Heart right ventricle (tissue), 16 donors: ENCODE data around the gene CPT1C. TPM values are rescaled to one million over a fixed set of nuclear protein-coding genes. Genes with fewer than 3 reads are reported as not detected.

Source experiments
- ATAC-seq, 8 donors: fragments of 200-7000 bp; cut with Tn5 transposase; one replicate each; pipeline ENCODE4 v1.9.1; 2020; ENCODE audit warnings: mild to moderate bottlenecking in 8 of 8, moderate library complexity in 8 of 8, moderate number of reproducible peaks in 1 of 8
- DNase-seq, 2 donors: peaks; one replicate each; pipeline ENCODE4 v3.0.0-alpha.2; 2020
- H3K27ac ChIP-seq, 10 donors: fragments of 200-600 bp; sonication (generic) in 2 of 10; one replicate each; pipeline versions ENCODE4 v1.5.0 to v1.8.0; 2020 to 2022; ENCODE audit warnings: mild to moderate bottlenecking in 3 of 10
- H3K27me3 ChIP-seq, 7 donors: fragments of 200-600 bp; one replicate each; pipeline ENCODE4 v1.8.0; 2021 to 2022; ENCODE audit warnings: mild to moderate bottlenecking in 2 of 7
- H3K36me3 ChIP-seq, 9 donors: fragments of 200-600 bp; sonication (generic) in 1 of 9; one replicate each; pipeline versions ENCODE4 v1.5.0 to v1.8.0; 2020 to 2022; ENCODE audit warnings: mild to moderate bottlenecking in 2 of 9
- H3K4me1 ChIP-seq, 9 donors: fragments of 200-600 bp; sonication (generic) in 1 of 9; one replicate each; pipeline versions ENCODE4 v1.5.0 to v1.8.0; 2020 to 2022; ENCODE audit warnings: mild to moderate bottlenecking in 4 of 9
- H3K4me3 ChIP-seq, 10 donors: fragments of 200-600 bp; sonication (generic) in 2 of 10; one replicate each; pipeline versions ENCODE4 v1.5.0 to v1.8.0; 2020 to 2022; ENCODE audit warnings: mild to moderate bottlenecking in 7 of 10, moderate library complexity in 2 of 10
- H3K9me3 ChIP-seq, 11 donors: fragments of 200-600 bp in 10 of 11; sonication (generic) in 2 of 11; one replicate each; pipeline versions ENCODE4 v1.5.0 to v1.8.0; 2013 to 2022; ENCODE audit warnings: mild to moderate bottlenecking in 2 of 11, control low read depth in 1 of 11, moderate library complexity in 1 of 11
- CTCF ChIP-seq, 9 donors: fragments of 200-600 bp; sonication (generic) in 2 of 9; IDR thresholded peaks; one replicate each; pipeline versions ENCODE4 v1.5.0 to v1.8.0; 2021 to 2022; ENCODE audit warnings: antibody characterized with exemption in 9 of 9, mild to moderate bottlenecking in 5 of 9, moderate library complexity in 1 of 9
- WGBS, 2 donors: extraction: QIAGEN DNeasy Blood & Tissue Kit; methylation state at CpG; one replicate each; pipeline ENCODE4 v1.1.7; 2013; ENCODE audit warnings: inconsistent platforms in 1 of 2; 5-methylcytosine and 5-hydroxymethylcytosine counted together
- intact Hi-C, 10 donors: fragments of 100-400 bp; cut with DNase I; formaldehyde crosslinking; loops; one replicate each; pipeline versions ENCODE4 v1.11.1 to v1.14.2; 2022
- polyA plus RNA-seq, 2 donors: library from polyadenylated mRNA; stranded (reverse); fragments of 200-250 nt; gene quantifications; one replicate each; pipeline ENCODE4 v1.2.3, GENCODE V29; 2013
- total RNA-seq, 10 donors: library from RNA; stranded (reverse); fragmentation: NEBNext Ultra II Directional in 3 of 10; extraction: Animal tissue kit (Norgen Biotek cat#: 25700) in 3 of 10; gene quantifications; one replicate each; pipeline versions ENCODE4 v1.2.1 to v1.2.4, GENCODE V29; 2021 to 2023
- donor health status: Arrhythmogenic right ventricular cardiomyopathy.
- donor health status: ischemic (EF 13 %, LVEDD 7.1; RV severe dilation, severe dysfunction).
- donor health status: healthy with polysubstance abuse.
- donor health status: DM: no; HTN: yes; CAD: no.
- donor health status: DM: no; HTN: no; CAD: no.
- donor health status: ischemic (EF 25% LVEDD 6.9; RV normal size, moderate dysfunction).
- donor health status: ischemic (EF 25% LVEDD 5.7; RV mildly dilated, moderate dysfunction).
- donor health status: healthy.
- donor health status: DM: yes; HTN: yes; CAD: no.
- donor health status: Ischemic cardiomyopathy.
- donor health status: ischemic (EF 35%, LVEDD 5.7; RV mildly dilated, moderate dysfunction).
- donor health status: nonischemic (EF 11% LVEDD 7.7; RV severe dilation, severe dysfunction).
- donor health status: DM: yes; HTN: yes; CAD: no.
- donor health status: PGD.
- donor health status: ischemic (EF 29% LVEDD 5.4; RV normal size, mild dysfunction).
- donor health status: nonischemic (EF 23%, LVEDD 6.1; RV moderate dilation, normal function).

Gene CPT1C
- total and polyA plus RNA-seq, 12 donors = 1.4 to 10.7 (median 2.3) TPM

DNA sequence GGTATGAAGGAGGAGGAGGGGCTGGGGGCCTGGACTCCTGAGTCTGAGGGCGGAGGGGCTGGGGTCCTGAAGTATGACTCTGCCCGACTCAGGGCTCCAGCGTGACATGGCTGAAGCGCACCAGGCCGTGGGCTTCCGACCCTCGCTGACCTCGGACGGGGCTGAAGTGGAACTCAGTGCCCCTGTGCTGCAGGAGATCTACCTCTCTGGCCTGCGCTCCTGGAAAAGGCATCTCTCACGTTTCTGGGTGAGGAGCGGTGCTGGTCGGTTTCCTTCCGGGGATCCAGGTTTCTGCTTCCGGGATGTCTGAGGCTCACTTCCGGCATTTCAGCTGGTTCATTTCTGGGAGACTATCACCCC lies 1.2 kb downstream of the CPT1C start:
- ATAC-seq (no peak), DNase-seq (no peak)
- Histone ChIP-seq H3K27ac (no peak overlapping the region), H3K36me3 (peaks cover 0 to 11% (median 0%) of the 10 kb centered on the region in 9 donors), H3K9me3 (no peaks in the 10 kb centered on the region), H3K27me3 (peaks cover 0 to 40% (median 9%) of the 10 kb centered on the region in 7 donors), H3K4me1 (peaks cover 3 to 46% (median 35%) of the 10 kb centered on the region in 9 donors), H3K4me3 (no peak overlapping the region)
- intact Hi-C loops = no loop called here
- WGBS, 2 donors = 70 to 73% methylated on average over 16 of the region's 16 CpGs
- no peak for TF ChIP-seq CTCF (IDR thresholded peaks at IDR 0.05)

- intact Hi-C loops = no loop called here
- Histone ChIP-seq H3K9me3 (no peaks in the 10 kb centered on the region), H3K27me3 (peaks cover 0 to 17% (median 1%) of the 10 kb centered on the region in 7 donors), H3K36me3 (no peaks in the 10 kb centered on the region), H3K27ac (no peak overlapping the region), H3K4me3 (no peak overlapping the region), H3K4me1 (peaks cover 3 to 7% (median 6%) of the 10 kb centered on the region in 9 donors)
- TF ChIP-seq CTCF (IDR thresholded peaks at IDR 0.05) = no peak
- DNase-seq (no peak), ATAC-seq (no peak)
- 86 to 94% methylated on average over 6 of the region's 6 CpGs for WGBS, 2 donors
Observed at GRCh38 chr19:49696115-49696514, 5.2 kb downstream of the CPT1C start.

- no peak for TF ChIP-seq CTCF (IDR thresholded peaks at IDR 0.05)
- no peak for DNase-seq
- Histone ChIP-seq H3K9me3 (no peaks in the 10 kb centered on the region), H3K27ac (no peak overlapping the region), H3K27me3 (peaks cover 0 to 14% (median 4%) of the 10 kb centered on the region in 7 donors), H3K4me1 (no peaks in the 10 kb centered on the region), H3K4me3 (no peak overlapping the region), H3K36me3 (no peaks in the 10 kb centered on the region)
- ATAC-seq = no peak
- intact Hi-C loops = no loop called here
- 95 to 98% methylated on average over 7 of the region's 7 CpGs for WGBS, 2 donors
Observed at GRCh38 chr19:49696865-49697264, 5.9 kb downstream of the CPT1C start.

- Histone ChIP-seq H3K4me1 (no peaks in the 10 kb centered on the region), H3K36me3 (no peaks in the 10 kb centered on the region), H3K4me3 (no peak overlapping the region), H3K9me3 (no peaks in the 10 kb centered on the region), H3K27ac (no peak overlapping the region), H3K27me3 (peaks cover 0 to 6% (median 4%) of the 10 kb centered on the region in 7 donors)
- intact Hi-C loops = no loop called here
- TF ChIP-seq CTCF (IDR thresholded peaks at IDR 0.05) = no peak
- DNase-seq (no peak), ATAC-seq (no peak)
- 93 to 97% methylated on average over 5 of the region's 5 CpGs for WGBS, 2 donors
Observed at GRCh38 chr19:49699364-49699763, 8.4 kb downstream of the CPT1C start.
